T-helper 9 cell (primary cell): ENCODE data around the gene DDX18.
"Not testable (repeated sequence)": the region's sequence is repeated elsewhere in the genome, so short reads cannot be mapped to it uniquely, and the experiment has no call there.

Source experiments
- DNase-seq: peaks from one replicate; pipeline ENCODE4 v3.0.0-alpha.2; 2020
- total RNA-seq, 2 donors: gene quantifications; one replicate each; lab custom pipeline; 2026; lab: John Stamatoyannopoulos, UW

DDX18 gene
- 125 to 209 reads per million in 2 donors for total RNA-seq

- peak; percentile 96 for DNase-seq
Measured at GRCh38 chr2:117814417-117815264, at the start of gene DDX18. DDX18 (plus strand) TSS chr2:117814691; CDS start chr2:117814778, 87 bp downstream.

GRCh38 chr2:117770730-117771129 lies 43.8 kb upstream of the DDX18 start:
- no peak for DNase-seq

- no peak for DNase-seq
Measured at GRCh38 chr2:117771969-117772630, 42.4 kb upstream of the DDX18 start.

GRCh38 chr2:117774716-117775115 lies 39.8 kb upstream of the DDX18 start:
- DNase-seq = no peak

GRCh38 chr2:117775703-117776219 lies 38.7 kb upstream of the DDX18 start:
- DNase-seq = no peak

- no peak for DNase-seq
Measured at GRCh38 chr2:117776888-117777287, 37.6 kb upstream of the DDX18 start.

GRCh38 chr2:117785740-117786139 lies 28.8 kb upstream of the DDX18 start:
- DNase-seq = no peak

GRCh38 chr2:117786520-117786919 lies 28.0 kb upstream of the DDX18 start:
- DNase-seq = no peak

- DNase-seq = no peak
Measured at GRCh38 chr2:117789505-117789904, 25.0 kb upstream of the DDX18 start.

GRCh38 chr2:117794668-117795067 lies 19.8 kb upstream of the DDX18 start:
- DNase-seq = no peak

GRCh38 chr2:117801826-117802225 lies 12.7 kb upstream of the DDX18 start:
- DNase-seq = no peak

- DNase-seq = not testable (repeated sequence)
Measured at GRCh38 chr2:117803644-117804325, 10.7 kb upstream of the DDX18 start.

- DNase-seq = no peak
Measured at GRCh38 chr2:117812443-117812842, 2.0 kb upstream of the DDX18 start.

- no peak for DNase-seq
Measured at GRCh38 chr2:117815946-117816345, 1.5 kb downstream of the DDX18 start.

GRCh38 chr2:117818921-117819320 lies 4.4 kb downstream of the DDX18 start:
- DNase-seq = no peak

GRCh38 chr2:117820444-117820843 lies 6.0 kb downstream of the DDX18 start:
- DNase-seq = no peak

GRCh38 chr2:117825437-117825836 lies 10.9 kb downstream of the DDX18 start:
- DNase-seq = no peak

- DNase-seq = not testable (repeated sequence)
Measured at GRCh38 chr2:117827464-117827863, 13.0 kb downstream of the DDX18 start.

GRCh38 chr2:117828870-117829269 lies 14.4 kb downstream of the DDX18 start:
- DNase-seq = no peak

GRCh38 chr2:117832332-117832731 lies 17.8 kb downstream of the DDX18 start:
- no peak for DNase-seq

- DNase-seq = no peak
Measured at GRCh38 chr2:117832905-117833613, 18.6 kb downstream of the DDX18 start.

- no peak for DNase-seq
Measured at GRCh38 chr2:117833911-117834310, 19.4 kb downstream of the DDX18 start.

- no peak for DNase-seq
Measured at GRCh38 chr2:117834992-117835391, 20.5 kb downstream of the DDX18 start.
